Smooth muscle cell (in vitro differentiated cells): ENCODE results near the gene SH2D3C. TPM values are rescaled to one million over a fixed set of nuclear protein-coding genes. Genes with fewer than 3 reads are reported as not detected.
A peak's percentile ranks its signal among the peaks of the same experiment; 100 is the strongest.

ENCODE experiments used
- DNase-seq: peaks from one replicate; lab custom pipeline; 2025; ENCODE audit not compliant: unreplicated experiment; lab: John Stamatoyannopoulos, UW
- H2AFZ ChIP-seq: fragments of 200-600 bp; sonication (generic); 2 replicates; pipeline ENCODE4 v1.6.0; 2016; ENCODE audit warnings: antibody characterized with exemption, low read depth, mild to moderate bottlenecking
- H3F3A ChIP-seq: fragments of 200-600 bp; sonication (generic); 2 replicates; pipeline ENCODE4 v1.6.0; 2017; ENCODE audit warnings: antibody characterized with exemption, low read depth
- H3K27ac ChIP-seq: fragments of 200-600 bp; sonication (generic); 2 replicates; pipeline ENCODE4 v1.5.1; 2016; ENCODE audit warnings: low read depth, mild to moderate bottlenecking
- H3K27me3 ChIP-seq: fragments of 200-600 bp; sonication (generic); 2 replicates; pipeline ENCODE4 v1.6.1; 2016; ENCODE audit warnings: low read depth, mild to moderate bottlenecking
- H3K36me3 ChIP-seq: fragments of 200-600 bp; sonication (generic); 2 replicates; pipeline ENCODE4 v1.5.1; 2016; ENCODE audit warnings: low read depth
- H3K4me1 ChIP-seq: fragments of 200-600 bp; sonication (generic); 2 replicates; pipeline ENCODE4 v1.5.1; 2016; ENCODE audit warnings: low read depth
- H3K4me2 ChIP-seq: fragments of 200-600 bp; sonication (generic); 2 replicates; pipeline ENCODE4 v1.6.0; 2016; ENCODE audit warnings: mild to moderate bottlenecking
- H3K4me3 ChIP-seq: fragments of 200-600 bp; sonication (generic); 2 replicates; pipeline ENCODE4 v1.5.1; 2016; ENCODE audit warnings: mild to moderate bottlenecking
- H3K79me2 ChIP-seq: fragments of 200-600 bp; sonication (generic); 2 replicates; pipeline ENCODE4 v1.6.0; 2016; ENCODE audit warnings: low read depth, mild to moderate bottlenecking
- H3K9ac ChIP-seq: fragments of 200-600 bp; sonication (generic); 2 replicates; pipeline ENCODE4 v1.6.0; 2016; ENCODE audit warnings: low read depth
- H3K9me3 ChIP-seq: fragments of 200-600 bp; sonication (generic); replicated peaks from 2 replicates; pipeline ENCODE4 v1.5.1; 2016; ENCODE audit warnings: low read depth
- H4K20me1 ChIP-seq: fragments of 200-600 bp; sonication (generic); 2 replicates; pipeline ENCODE4 v1.6.0; 2016; ENCODE audit warnings: low read depth
- CTCF ChIP-seq: fragments of 200-600 bp; sonication (generic); IDR thresholded peaks from 2 replicates; pipeline ENCODE4 v1.5.1; 2017; ENCODE audit warnings: borderline replicate concordance, mild to moderate bottlenecking, antibody characterized with exemption; ENCODE audit not compliant: insufficient read depth, poor library complexity, severe bottlenecking
- WGBS: methylation state at CpG from one replicate; pipeline ENCODE4 v1.1.7; 2016; ENCODE audit warnings: low lambda C conversion rate; 5-methylcytosine and 5-hydroxymethylcytosine counted together
- polyA plus RNA-seq: library from polyadenylated mRNA; unstranded; fragments of >200 nt; fragmentation: Nextera tagmentation; extraction: Ambion mirVana; gene quantifications from 2 replicates; pipeline ENCODE4 v1.2.1, GENCODE V29; 2016
- total RNA-seq: library from RNA; depleted of rRNA; stranded (reverse); fragments of >200 nt; gene quantifications from 2 replicates; pipeline ENCODE4 v1.2.3, GENCODE V29; 2014

Gene SH2D3C
- total and polyA plus RNA-seq, 2 experiments from 2014 or later: 0.54 TPM; not detected in 1

- Histone ChIP-seq H3K27ac (peak overlapping the region; percentile 41), H3K79me2 (no peaks in the 10 kb centered on the region), H4K20me1 (no peaks in the 10 kb centered on the region), H3K4me1 (peaks cover 4% of the 10 kb centered on the region), H3F3A (no peaks in the 10 kb centered on the region), H3K4me3 (peak overlapping the region; percentile 53), H3K9me3 (no peaks in the 10 kb centered on the region), H3K9ac (peak overlapping the region; percentile 43), H3K4me2 (peak overlapping the region; percentile 92), H2AFZ (peak overlapping the region; percentile 82), H3K27me3 (no peaks in the 10 kb centered on the region), H3K36me3 (no peaks in the 10 kb centered on the region)
- no peak for TF ChIP-seq CTCF
- peak; percentile 37 for DNase-seq
- 2% methylated on average over 30 of the region's 33 CpGs for WGBS
Measured at GRCh38 chr9:127742435-127743088, 35.9 kb downstream of the SH2D3C start.

DNA sequence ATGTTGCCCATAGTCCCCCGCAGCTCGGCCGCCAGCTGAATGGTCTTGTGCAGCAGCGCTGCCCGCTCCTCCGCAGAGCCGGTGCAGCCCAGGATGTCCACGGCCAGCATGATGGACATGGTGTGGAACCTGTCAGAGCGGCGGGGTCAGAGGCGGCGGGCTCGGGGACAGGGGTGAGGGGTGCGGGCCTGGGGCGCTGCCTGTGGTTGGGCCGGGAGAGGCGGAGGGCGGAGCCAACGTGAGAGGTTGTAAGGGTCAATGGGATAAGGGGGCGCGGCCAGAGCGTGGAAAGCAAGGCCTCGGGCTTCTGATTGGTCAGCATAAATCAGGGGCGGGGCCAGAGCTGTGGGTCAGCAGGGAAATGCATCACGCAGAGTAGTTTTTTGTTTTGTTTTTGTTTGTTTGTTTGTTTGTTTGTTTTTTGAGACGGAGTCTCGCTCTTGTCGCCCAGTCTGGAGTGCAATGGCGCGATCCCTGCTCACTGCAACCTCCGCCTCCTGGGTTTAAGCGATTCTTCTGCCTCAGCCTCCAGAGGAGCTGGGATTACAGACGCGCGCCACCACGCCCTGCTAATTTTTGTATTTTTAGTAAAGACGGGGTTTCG is 36.5 kb downstream of the SH2D3C start:
- peak overlapping the region; percentile 53 for H3K4me3 ChIP-seq
- H3K79me2 ChIP-seq: no peaks in the 10 kb centered on the region
- H2AFZ ChIP-seq: peak overlapping the region; percentile 82
- H3F3A ChIP-seq: no peaks in the 10 kb centered on the region
- no peak for TF ChIP-seq CTCF
- peak; percentile 47 for DNase-seq
- H3K36me3 ChIP-seq: no peaks in the 10 kb centered on the region
- no peaks in the 10 kb centered on the region for H3K27me3 ChIP-seq
- no peaks in the 10 kb centered on the region for H4K20me1 ChIP-seq
- H3K4me2 ChIP-seq: peak overlapping the region; percentile 92
- H3K9ac ChIP-seq: peak overlapping the region; percentile 43
- WGBS: 8% methylated on average over 38 of the region's 38 CpGs
- H3K4me1 ChIP-seq: peaks cover 4% of the 10 kb centered on the region
- no peaks in the 10 kb centered on the region for H3K9me3 ChIP-seq
- H3K27ac ChIP-seq: peak overlapping the region; percentile 41

- no peaks in the 10 kb centered on the region for H3K27me3 ChIP-seq
- no peak overlapping the region for H2AFZ ChIP-seq
- no peak for DNase-seq
- no peaks in the 10 kb centered on the region for H4K20me1 ChIP-seq
- no peak overlapping the region for H3K4me3 ChIP-seq
- peaks cover 4% of the 10 kb centered on the region for H3K4me1 ChIP-seq
- H3K79me2 ChIP-seq: no peaks in the 10 kb centered on the region
- no peaks in the 10 kb centered on the region for H3K9me3 ChIP-seq
- H3F3A ChIP-seq: no peaks in the 10 kb centered on the region
- H3K27ac ChIP-seq: peak overlapping the region; percentile 47
- no peak overlapping the region for H3K4me2 ChIP-seq
- H3K36me3 ChIP-seq: no peaks in the 10 kb centered on the region
- H3K9ac ChIP-seq: no peak overlapping the region
- WGBS: 93% methylated on average over 19 of the region's 19 CpGs
- no peak for TF ChIP-seq CTCF
Measured at GRCh38 chr9:127739614-127740330, 38.7 kb downstream of the SH2D3C start.
